Measurements from ENCODE around the gene ABCD1. TPM values are rescaled to one million over a fixed set of nuclear protein-coding genes. Genes with fewer than 3 reads are reported as not detected.

ABCD1 gene
- total RNA-seq, 3 donors from 2014 or later, result 10.2 to 27.8 (median 10.5) TPM

- TF ChIP-seq CTCF (IDR thresholded peaks at IDR 0.05) (no peak), POLR2AphosphoS5 (IDR thresholded peaks at IDR 0.05) (no peak), POLR2A (IDR thresholded peaks at IDR 0.05) (no peak)
- no peaks in the 10 kb centered on the region for H3K36me3 ChIP-seq
- DNase-seq (ENCODE audit: low spot score in 2 of 2), result no peak
- H3K27ac ChIP-seq, result no peak overlapping the region
- intact Hi-C loops (cut with DNase I; ENCODE audit: low total_unique reads), result no loop called here
- no peaks in the 10 kb centered on the region for H3K4me1 ChIP-seq
- H3K9me3 ChIP-seq, result no peaks in the 10 kb centered on the region
- H3K4me3 ChIP-seq, result no peak overlapping the region
- H3K27me3 ChIP-seq, result peaks cover 0 to 68% of the 10 kb centered on the region in 2 donors
These were observed 58.8 kb downstream of the ABCD1 start for GRCh38 chrX:153783378-153784013.

- DNase-seq (ENCODE audit: low spot score in 2 of 2), result no peak
- Histone ChIP-seq H3K36me3 (no peaks in the 10 kb centered on the region), H3K27ac (no peak overlapping the region), H3K27me3 (peaks cover 0 to 63% of the 10 kb centered on the region in 2 donors), H3K4me3 (no peak overlapping the region), H3K9me3 (no peaks in the 10 kb centered on the region), H3K4me1 (no peaks in the 10 kb centered on the region)
- intact Hi-C loops (cut with DNase I; ENCODE audit: low total_unique reads), result no loop called here
- TF ChIP-seq CTCF (IDR thresholded peaks at IDR 0.05) (no peak), POLR2A (IDR thresholded peaks at IDR 0.05) (no peak), POLR2AphosphoS5 (IDR thresholded peaks at IDR 0.05) (no peak)
These were observed 59.8 kb downstream of the ABCD1 start for GRCh38 chrX:153784325-153784967.

GRCh38 chrX:153786669-153787068 lies 62.0 kb downstream of the ABCD1 start:
- no peak for TF ChIP-seq POLR2A (IDR thresholded peaks at IDR 0.05)
- TF ChIP-seq POLR2AphosphoS5 (IDR thresholded peaks at IDR 0.05), result no peak
- no peak for TF ChIP-seq CTCF (IDR thresholded peaks at IDR 0.05)
- no peak for DNase-seq (ENCODE audit: low spot score in 2 of 2)
- H3K4me3 ChIP-seq, result no peak overlapping the region
- peaks cover 0 to 60% of the 10 kb centered on the region in 2 donors for H3K27me3 ChIP-seq
- no peaks in the 10 kb centered on the region for H3K4me1 ChIP-seq
- H3K9me3 ChIP-seq, result no peaks in the 10 kb centered on the region
- no peaks in the 10 kb centered on the region for H3K36me3 ChIP-seq
- H3K27ac ChIP-seq, result no peak overlapping the region
- intact Hi-C loops (cut with DNase I; ENCODE audit: low total_unique reads), result no loop called here

GRCh38 chrX:153789654-153790053 lies 65.0 kb downstream of the ABCD1 start:
- intact Hi-C loops (cut with DNase I; ENCODE audit: low total_unique reads), result loop anchor here (10.0 kb wide), 1 partner anchor 165 kb away; no protein-coding TSS in a partner anchor
- peaks cover 0 to 51% of the 10 kb centered on the region in 2 donors for H3K27me3 ChIP-seq
- no peaks in the 10 kb centered on the region for H3K4me1 ChIP-seq
- no peaks in the 10 kb centered on the region for H3K36me3 ChIP-seq
- no peak for TF ChIP-seq POLR2A (IDR thresholded peaks at IDR 0.05)
- DNase-seq (ENCODE audit: low spot score in 2 of 2), result no peak
- no peaks in the 10 kb centered on the region for H3K9me3 ChIP-seq
- H3K27ac ChIP-seq, result no peak overlapping the region
- H3K4me3 ChIP-seq, result no peak overlapping the region

- Histone ChIP-seq H3K4me3 (peak overlapping the region in 1 of 3 donors; percentile 22), H3K4me1 (no peaks in the 10 kb centered on the region), H3K27ac (no peak overlapping the region), H3K36me3 (no peaks in the 10 kb centered on the region), H3K27me3 (peaks cover 0 to 46% of the 10 kb centered on the region in 2 donors), H3K9me3 (peaks cover 4 to 11% of the 10 kb centered on the region in 2 donors)
- TF ChIP-seq CTCF (IDR thresholded peaks at IDR 0.05), result no peak
- TF ChIP-seq POLR2A (IDR thresholded peaks at IDR 0.05), result no peak
- no peak for TF ChIP-seq POLR2AphosphoS5 (IDR thresholded peaks at IDR 0.05)
- intact Hi-C loops (cut with DNase I; ENCODE audit: low total_unique reads), result loop anchor here (10.0 kb wide), 1 partner anchor 164 kb away; no protein-coding TSS in a partner anchor
- no peak for DNase-seq (ENCODE audit: low spot score in 2 of 2)
These were observed 66.6 kb downstream of the ABCD1 start for GRCh38 chrX:153791104-153791852.

Measured in breast epithelium (tissue), 4 donors.